Posterior vena cava (tissue), 2 donors: ENCODE data around the gene IZUMO3. TPM values are rescaled to one million over a fixed set of nuclear protein-coding genes. Genes with fewer than 3 reads are reported as not detected.
A peak's percentile ranks its signal among the peaks of the same experiment; 100 is the strongest.
"Not testable (repeated sequence)": the region's sequence is repeated elsewhere in the genome, so short reads cannot be mapped to it uniquely, and the experiment has no call there.

Source experiments
- DNase-seq: peaks from one replicate; pipeline ENCODE4 v3.0.0-alpha.2; 2020; ENCODE audit warnings: low spot score
- intact Hi-C, 2 donors: fragments of 100-400 bp; cut with DNase I; formaldehyde crosslinking; loops; one replicate each; pipeline versions ENCODE4 v1.14.1 to v1.14.2; 2022 to 2023
- long read RNA-seq, 2 donors: library from polyadenylated mRNA; unstranded; transcript quantifications; one replicate each; pipeline ENCODE4 v2.0.0, GENCODE V29; 2020 to 2021
- total RNA-seq, 2 donors: library from RNA; stranded (reverse); fragmentation: NEBNext Ultra II Directional; extraction: Animal tissue kit (Norgen Biotek cat#: 25700); gene quantifications; one replicate each; pipeline ENCODE4 v1.2.1, GENCODE V29; 2021
- donor health status: DM: yes; HTN: yes; CAD: no.
- donor health status: DM: yes; HTN: yes; CAD: no.

IZUMO3 gene, protein sequence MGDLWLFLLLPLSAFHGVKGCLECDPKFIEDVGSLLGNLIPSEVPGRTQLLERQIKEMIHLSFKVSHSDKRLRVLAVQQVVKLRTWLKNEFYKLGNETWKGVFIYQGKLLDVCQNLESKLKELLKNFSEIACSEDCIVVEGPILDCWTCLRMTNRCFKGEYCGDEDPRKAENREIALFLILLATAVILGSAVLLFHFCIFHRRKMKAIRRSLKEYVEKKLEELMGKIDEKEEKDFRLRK
- not detected for total RNA-seq
- long read RNA-seq, donor 1 = 0 reads
- long read RNA-seq, donor 2 = 0 reads

- DNase-seq = no peak
- intact Hi-C loops = no loop called here
Observed at GRCh38 chr9:24545847-24546522, at the start of gene IZUMO3. TSS of gene IZUMO3 (minus strand) at chr9:24545897. CDS start at chr9:24545649, 248 bp downstream.

DNA sequence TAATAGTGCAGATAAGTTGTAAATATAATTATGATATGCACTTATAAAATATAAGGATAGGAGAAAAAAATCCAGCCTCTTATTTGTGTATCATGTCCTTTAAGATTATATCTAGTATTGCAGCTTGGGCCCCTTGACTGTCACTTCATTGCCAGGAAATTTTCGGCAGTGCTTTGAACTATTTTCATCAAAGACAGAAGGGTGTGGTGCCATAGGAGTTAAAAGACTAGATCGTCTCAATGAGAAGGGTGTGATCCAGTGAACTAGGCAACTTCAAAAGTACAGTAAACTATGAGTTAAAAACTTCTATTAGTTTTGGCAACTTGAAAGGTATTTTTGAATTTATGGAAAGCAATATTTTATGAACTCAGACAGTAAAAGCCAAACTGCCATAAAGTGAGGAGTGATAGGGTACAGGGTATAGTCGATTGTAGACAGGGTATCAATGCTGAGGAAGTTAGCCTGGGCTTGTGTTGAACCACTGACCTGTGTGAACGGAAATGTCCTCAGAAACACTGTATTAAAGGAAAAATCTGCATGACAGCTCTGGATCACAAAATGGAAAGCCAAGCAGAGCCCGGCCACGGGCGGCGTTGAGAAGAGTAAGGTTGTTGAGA, 48.6 kb upstream of the IZUMO3 start:
- DNase-seq = no peak
- intact Hi-C loops = no loop called here

DNA sequence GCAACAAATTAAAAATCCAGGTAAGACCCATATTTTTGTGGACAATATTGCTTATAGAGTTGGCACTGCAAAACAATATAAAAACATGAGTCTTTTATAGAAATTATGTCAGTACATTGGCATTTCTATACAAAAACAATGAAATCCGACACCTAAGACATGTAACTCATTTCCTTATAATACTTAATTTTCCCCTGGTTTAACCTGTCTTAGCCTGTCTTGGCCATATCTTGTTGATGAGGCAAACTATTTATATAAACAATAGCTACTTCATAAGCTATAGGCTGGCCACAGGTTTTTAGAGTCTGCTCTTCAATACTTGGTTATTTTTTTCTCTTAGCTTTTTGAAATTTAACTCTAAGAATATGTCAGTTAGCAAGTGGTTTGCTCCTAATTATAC, 44.7 kb upstream of the IZUMO3 start:
- no peak for DNase-seq
- intact Hi-C loops = no loop called here

DNA sequence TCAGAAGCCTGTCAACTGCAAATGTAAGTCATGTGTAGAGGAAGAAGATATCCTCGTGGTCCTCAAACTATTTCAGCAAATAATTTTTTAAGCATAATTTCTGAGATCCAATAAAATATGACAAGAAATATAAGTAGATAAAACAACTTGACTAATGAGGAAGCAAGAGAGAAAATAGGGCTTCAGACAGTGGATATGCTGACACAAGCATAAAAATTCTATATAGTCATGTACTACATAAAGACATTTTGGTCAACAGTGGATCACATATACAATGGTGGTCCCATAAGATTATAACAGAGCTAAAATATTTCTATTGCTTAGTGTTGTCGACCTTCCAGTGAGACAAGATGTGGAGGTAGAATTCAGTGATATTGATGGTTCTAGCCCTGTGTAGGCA, 42.2 kb upstream of the IZUMO3 start:
- DNase-seq = no peak

GRCh38 chr9:24582146-24583126, 36.7 kb upstream of the IZUMO3 start:
- intact Hi-C loops = no loop called here
- DNase-seq = no peak

More for the DNA sequence above, 42.2 kb upstream of the IZUMO3 start:
- intact Hi-C loops = no loop called here

GRCh38 chr9:24580005-24580404, 34.3 kb upstream of the IZUMO3 start:
- DNase-seq, intact Hi-C loops: not testable (repeated sequence)

DNA sequence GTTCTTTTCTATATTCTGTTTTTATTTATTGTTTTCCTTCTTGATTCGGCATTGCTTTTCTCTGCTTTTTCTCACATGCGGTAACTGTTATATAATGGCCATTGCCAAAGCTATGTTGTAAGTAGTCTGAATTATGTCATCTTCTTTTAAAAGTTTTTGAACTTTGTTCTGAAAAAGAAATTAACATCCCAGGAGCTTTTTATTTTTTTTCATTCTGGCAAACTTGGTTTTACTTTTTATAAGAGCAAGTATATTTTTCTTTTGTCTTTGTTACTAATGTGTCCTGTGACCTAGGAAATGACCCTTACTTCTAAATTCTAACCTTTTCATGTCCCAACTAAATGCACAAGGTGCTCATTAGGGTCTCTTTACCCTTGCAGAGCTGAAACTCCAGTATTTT, 26.7 kb upstream of the IZUMO3 start:
- intact Hi-C loops = no loop called here
- no peak for DNase-seq

DNA sequence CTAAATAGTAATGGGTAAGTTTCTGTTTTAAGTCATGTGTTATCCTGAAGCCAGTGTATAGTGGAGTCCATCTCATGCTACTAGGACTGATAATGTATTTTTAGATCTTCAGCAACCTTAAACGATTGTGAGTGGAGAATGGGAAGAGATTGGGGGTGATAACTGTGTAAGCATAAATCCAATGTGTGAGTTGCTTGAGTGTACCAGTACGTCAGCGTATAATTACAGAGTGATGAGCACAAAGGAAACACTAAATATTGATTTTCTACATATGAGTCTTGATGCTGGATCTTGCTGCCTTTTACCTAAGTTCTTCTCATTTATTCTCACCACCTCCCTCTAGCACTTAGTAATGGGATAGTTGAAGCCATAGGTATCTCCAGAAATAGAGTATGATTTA, 16.3 kb upstream of the IZUMO3 start:
- DNase-seq = no peak
- intact Hi-C loops = no loop called here

- intact Hi-C loops = loop anchor here in 1 of 2 donors (5.0 kb wide), 1 partner anchor 924 kb away; no protein-coding TSS in a partner anchor
- DNase-seq = no peak
Observed at GRCh38 chr9:24553183-24553552, 7.5 kb upstream of the IZUMO3 start.

- no peak for DNase-seq
- intact Hi-C loops = loop anchor here in 1 of 2 donors (5.0 kb wide), 1 partner anchor 925 kb away; no protein-coding TSS in a partner anchor
Observed at GRCh38 chr9:24552526-24553182, 7.0 kb upstream of the IZUMO3 start.

GRCh38 chr9:24545285-24545684, 412 bp downstream of the IZUMO3 start:
- intact Hi-C loops = no loop called here
- DNase-seq = peak; percentile 23

GRCh38 chr9:24518545-24518944, 27.2 kb downstream of the IZUMO3 start:
- DNase-seq = no peak
- intact Hi-C loops = no loop called here

- DNase-seq = no peak
- intact Hi-C loops = no loop called here
Observed at GRCh38 chr9:24516463-24516862, 29.2 kb downstream of the IZUMO3 start.

DNA sequence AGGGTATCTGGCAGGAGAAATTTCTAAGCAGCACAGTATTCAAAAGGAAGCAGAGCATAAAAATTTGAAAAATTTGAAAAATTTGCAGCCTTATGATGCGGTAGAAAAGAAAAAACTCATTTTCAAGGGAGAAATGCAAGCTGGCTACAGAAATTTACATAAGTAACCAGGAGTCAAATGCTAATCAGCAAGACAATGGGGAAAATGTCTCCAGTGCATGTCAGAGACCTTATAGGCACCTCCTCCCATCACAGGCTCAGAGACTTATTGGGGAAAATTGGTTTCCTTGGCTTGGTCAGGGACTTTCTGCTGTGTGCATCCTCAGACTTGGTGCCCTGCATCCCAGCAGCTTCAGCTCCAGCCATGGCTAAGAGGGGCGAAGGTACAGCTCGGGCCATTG, 35.8 kb downstream of the IZUMO3 start:
- peak; percentile 57 for DNase-seq
- intact Hi-C loops = no loop called here

GRCh38 chr9:24504521-24504920, 41.2 kb downstream of the IZUMO3 start:
- DNase-seq = no peak

GRCh38 chr9:24502206-24502937, 43.3 kb downstream of the IZUMO3 start:
- no peak for DNase-seq
- intact Hi-C loops = no loop called here

More at GRCh38 chr9:24504521-24504920, 41.2 kb downstream of the IZUMO3 start:
- intact Hi-C loops = no loop called here

- intact Hi-C loops = no loop called here
- DNase-seq = no peak
Observed at GRCh38 chr9:24500761-24501160, 44.9 kb downstream of the IZUMO3 start.

DNA sequence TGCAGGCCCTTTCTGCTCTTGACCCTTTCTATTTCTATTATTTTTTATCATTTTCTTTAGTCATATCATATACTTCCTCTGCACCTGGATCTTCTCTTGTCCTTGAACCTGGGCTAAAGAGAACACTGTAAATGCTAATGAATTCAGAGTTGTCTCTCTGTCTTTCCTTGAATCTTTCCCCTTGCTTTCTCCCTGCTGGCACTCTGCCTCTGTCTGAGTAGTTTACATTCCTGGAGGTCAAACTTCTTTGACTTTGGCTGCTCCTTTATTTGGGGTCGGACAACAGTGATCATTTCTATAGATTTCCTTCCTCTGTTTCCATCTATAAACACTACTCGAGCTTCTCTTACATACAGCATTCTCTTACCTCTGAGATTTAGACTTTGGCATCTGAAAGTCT, 47.1 kb downstream of the IZUMO3 start:
- DNase-seq = no peak
- intact Hi-C loops = no loop called here
